ENCODE data around the gene CACNA2D4. TPM values are rescaled to one million over a fixed set of nuclear protein-coding genes. Genes with fewer than 3 reads are reported as not detected.

CACNA2D4 gene
- total RNA-seq, 1 donor: 0.72 TPM

DNA sequence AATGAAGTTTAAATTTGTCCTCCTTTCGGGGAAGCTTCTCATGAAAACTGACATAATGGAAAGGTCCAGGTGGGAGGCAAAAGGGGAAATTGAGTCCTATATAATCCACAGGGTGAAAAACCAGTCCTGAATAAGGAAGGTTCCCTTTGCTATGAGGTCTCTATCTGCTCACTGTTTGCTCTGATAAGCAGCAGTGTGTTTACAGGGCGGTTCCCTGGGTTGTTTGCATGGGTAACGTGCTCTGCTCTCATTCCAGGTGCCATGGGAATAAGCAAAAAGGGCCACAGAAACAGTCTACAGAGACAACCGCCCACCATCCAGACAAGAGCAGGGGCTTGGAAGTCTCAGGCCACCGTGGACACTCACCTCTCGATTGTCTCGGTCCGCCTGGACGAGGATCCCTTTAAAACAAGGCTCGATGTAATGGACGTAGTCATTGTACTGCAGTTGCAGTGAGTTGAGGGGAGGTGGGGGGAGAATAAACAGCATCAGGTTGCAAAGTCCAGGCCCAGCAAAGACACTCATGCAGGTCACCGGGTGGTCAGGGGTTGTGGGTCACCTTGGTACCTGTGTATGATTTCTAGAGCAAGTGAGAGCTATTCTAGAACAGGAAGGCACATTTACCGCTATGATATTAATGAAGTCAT is 32.7 kb downstream of the CACNA2D4 start:
- Histone ChIP-seq H3K9me3 (ENCODE audit: low read depth, low read length) (no peaks in the 10 kb centered on the region), H3K4me2 (ENCODE audit: insufficient read depth, low read length) (no peak overlapping the region), H3K36me3 (ENCODE audit: insufficient read depth, low read length) (no peaks in the 10 kb centered on the region), H3K27ac (ENCODE audit: low read depth, low read length) (no peak overlapping the region), H2AFZ (ENCODE audit: low read length) (no peak overlapping the region), H3K4me3 (ENCODE audit: insufficient read depth, low read length) (no peak overlapping the region), H3K79me2 (ENCODE audit: insufficient read depth, low read length) (no peaks in the 10 kb centered on the region), H3K27me3 (ENCODE audit: insufficient read depth, low read length) (peaks cover 70% of the 10 kb centered on the region), H3K4me1 (ENCODE audit: insufficient read depth, low read length) (no peaks in the 10 kb centered on the region), H4K20me1 (ENCODE audit: insufficient read depth, low read length) (no peaks in the 10 kb centered on the region)
- DNase-seq (ENCODE audit: insufficient read length, low spot score, missing footprints): no peak
- TF ChIP-seq, protein P1, sequence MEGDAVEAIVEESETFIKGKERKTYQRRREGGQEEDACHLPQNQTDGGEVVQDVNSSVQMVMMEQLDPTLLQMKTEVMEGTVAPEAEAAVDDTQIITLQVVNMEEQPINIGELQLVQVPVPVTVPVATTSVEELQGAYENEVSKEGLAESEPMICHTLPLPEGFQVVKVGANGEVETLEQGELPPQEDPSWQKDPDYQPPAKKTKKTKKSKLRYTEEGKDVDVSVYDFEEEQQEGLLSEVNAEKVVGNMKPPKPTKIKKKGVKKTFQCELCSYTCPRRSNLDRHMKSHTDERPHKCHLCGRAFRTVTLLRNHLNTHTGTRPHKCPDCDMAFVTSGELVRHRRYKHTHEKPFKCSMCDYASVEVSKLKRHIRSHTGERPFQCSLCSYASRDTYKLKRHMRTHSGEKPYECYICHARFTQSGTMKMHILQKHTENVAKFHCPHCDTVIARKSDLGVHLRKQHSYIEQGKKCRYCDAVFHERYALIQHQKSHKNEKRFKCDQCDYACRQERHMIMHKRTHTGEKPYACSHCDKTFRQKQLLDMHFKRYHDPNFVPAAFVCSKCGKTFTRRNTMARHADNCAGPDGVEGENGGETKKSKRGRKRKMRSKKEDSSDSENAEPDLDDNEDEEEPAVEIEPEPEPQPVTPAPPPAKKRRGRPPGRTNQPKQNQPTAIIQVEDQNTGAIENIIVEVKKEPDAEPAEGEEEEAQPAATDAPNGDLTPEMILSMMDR (IDR thresholded peaks at IDR 0.05; ENCODE audit: extremely low read depth, low read depth, low read length): no peak

DNA sequence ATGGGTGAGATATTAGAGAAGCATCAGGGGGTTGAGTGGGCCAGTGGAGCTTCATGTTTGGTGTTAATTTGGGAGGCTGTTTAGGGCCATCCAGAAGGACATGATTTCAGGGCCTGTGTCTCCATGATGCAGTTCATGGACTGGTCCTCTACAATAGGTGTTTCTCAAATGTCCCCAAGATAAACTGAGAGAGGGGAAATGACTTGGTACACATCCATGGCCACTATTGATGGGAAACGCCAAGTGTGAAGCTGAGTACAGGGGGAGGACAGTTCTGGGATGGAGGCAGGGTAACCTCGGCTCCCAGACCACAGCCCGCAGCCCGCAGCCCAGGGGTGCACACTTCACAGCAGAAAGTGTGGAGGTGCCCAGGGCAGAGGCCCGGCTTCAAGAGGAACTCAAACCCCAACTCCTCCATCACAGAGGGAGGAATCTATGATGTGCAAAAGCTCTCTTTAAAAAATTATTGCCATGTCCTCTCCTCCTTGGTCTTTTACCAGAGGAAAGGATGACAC is 33.3 kb downstream of the CACNA2D4 start:
- H3K36me3 ChIP-seq (ENCODE audit: insufficient read depth, low read length): no peaks in the 10 kb centered on the region

DNA sequence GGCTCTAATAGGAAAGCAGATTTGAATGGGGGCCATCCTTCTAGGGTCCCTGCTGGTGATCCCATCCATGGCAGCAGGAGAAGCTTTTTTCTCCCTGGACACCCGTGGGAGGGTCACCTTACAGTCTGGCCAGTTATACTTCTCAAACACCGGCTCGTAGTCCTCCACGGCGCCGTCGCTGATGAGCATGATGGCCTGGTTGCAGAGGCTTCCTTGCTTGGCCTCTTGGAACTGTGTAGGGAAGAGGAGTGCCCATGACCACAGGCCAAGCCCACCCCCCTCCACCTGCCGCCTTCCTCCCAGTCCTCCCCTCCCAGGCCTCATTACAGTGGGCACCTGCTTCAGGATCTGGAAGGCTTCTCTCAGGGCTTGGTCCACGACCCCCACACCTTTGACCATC is 33.8 kb downstream of the CACNA2D4 start:
- Histone ChIP-seq H3K9me3 (ENCODE audit: low read depth, low read length) (no peaks in the 10 kb centered on the region), H2AFZ (ENCODE audit: low read length) (no peak overlapping the region), H3K27ac (ENCODE audit: low read depth, low read length) (no peak overlapping the region), H3K4me3 (ENCODE audit: insufficient read depth, low read length) (no peak overlapping the region), H4K20me1 (ENCODE audit: insufficient read depth, low read length) (no peaks in the 10 kb centered on the region), H3K27me3 (ENCODE audit: insufficient read depth, low read length) (peaks cover 73% of the 10 kb centered on the region), H3K36me3 (ENCODE audit: insufficient read depth, low read length) (no peaks in the 10 kb centered on the region), H3K4me2 (ENCODE audit: insufficient read depth, low read length) (no peak overlapping the region), H3K4me1 (ENCODE audit: insufficient read depth, low read length) (no peaks in the 10 kb centered on the region), H3K79me2 (ENCODE audit: insufficient read depth, low read length) (no peaks in the 10 kb centered on the region)
- DNase-seq (ENCODE audit: insufficient read length, low spot score, missing footprints): no peak
- TF ChIP-seq, protein P1 (IDR thresholded peaks at IDR 0.05; ENCODE audit: extremely low read depth, low read depth, low read length): no peak

More for the DNA sequence above, 33.3 kb downstream of the CACNA2D4 start:
- Histone ChIP-seq H4K20me1 (ENCODE audit: insufficient read depth, low read length) (no peaks in the 10 kb centered on the region), H3K4me1 (ENCODE audit: insufficient read depth, low read length) (no peaks in the 10 kb centered on the region), H3K27me3 (ENCODE audit: insufficient read depth, low read length) (peaks cover 73% of the 10 kb centered on the region), H3K79me2 (ENCODE audit: insufficient read depth, low read length) (no peaks in the 10 kb centered on the region), H3K4me2 (ENCODE audit: insufficient read depth, low read length) (no peak overlapping the region), H3K4me3 (ENCODE audit: insufficient read depth, low read length) (no peak overlapping the region), H3K27ac (ENCODE audit: low read depth, low read length) (no peak overlapping the region), H2AFZ (ENCODE audit: low read length) (no peak overlapping the region), H3K9me3 (ENCODE audit: low read depth, low read length) (no peaks in the 10 kb centered on the region)
- DNase-seq (ENCODE audit: insufficient read length, low spot score, missing footprints): no peak
- TF ChIP-seq, protein P1 (IDR thresholded peaks at IDR 0.05; ENCODE audit: extremely low read depth, low read depth, low read length): no peak

DNA sequence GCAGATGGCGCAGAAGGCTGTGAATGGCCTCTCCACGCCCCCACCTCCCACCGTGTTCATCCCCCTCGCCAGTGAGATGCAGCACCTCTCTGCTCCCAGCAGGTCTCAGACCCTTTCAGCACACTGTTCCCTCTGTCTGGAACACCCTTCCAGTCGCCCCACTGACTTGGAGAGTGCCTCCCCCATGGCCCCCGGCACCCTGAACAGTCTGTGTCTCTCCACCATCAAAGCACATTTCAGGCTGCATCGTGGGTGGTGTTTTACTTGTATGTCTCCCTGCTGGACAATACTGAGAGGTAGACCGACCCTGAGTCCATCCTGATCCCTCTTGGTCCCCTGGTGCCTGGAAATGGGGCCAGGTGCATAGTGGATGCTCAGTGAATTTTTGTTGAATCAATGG is 34.9 kb downstream of the CACNA2D4 start:
- no peak overlapping the region for H2AFZ ChIP-seq (ENCODE audit: low read length)
- no peak overlapping the region for H3K27ac ChIP-seq (ENCODE audit: low read depth, low read length)
- TF ChIP-seq, protein P1 (IDR thresholded peaks at IDR 0.05; ENCODE audit: extremely low read depth, low read depth, low read length): no peak
- no peaks in the 10 kb centered on the region for H3K79me2 ChIP-seq (ENCODE audit: insufficient read depth, low read length)
- H3K27me3 ChIP-seq (ENCODE audit: insufficient read depth, low read length): peaks cover 71% of the 10 kb centered on the region
- no peaks in the 10 kb centered on the region for H3K36me3 ChIP-seq (ENCODE audit: insufficient read depth, low read length)
- H3K4me1 ChIP-seq (ENCODE audit: insufficient read depth, low read length): no peaks in the 10 kb centered on the region
- no peak overlapping the region for H3K4me3 ChIP-seq (ENCODE audit: insufficient read depth, low read length)
- DNase-seq (ENCODE audit: insufficient read length, low spot score, missing footprints): no peak
- no peak overlapping the region for H3K4me2 ChIP-seq (ENCODE audit: insufficient read depth, low read length)
- no peaks in the 10 kb centered on the region for H3K9me3 ChIP-seq (ENCODE audit: low read depth, low read length)
- no peaks in the 10 kb centered on the region for H4K20me1 ChIP-seq (ENCODE audit: insufficient read depth, low read length)
